Testis (tissue), 2 donors: Measurements from ENCODE around the gene AP1S2.

Experiments
- CTCF ChIP-seq, 3 experiments: fragments of 450-650 bp in 2 of 3; fragments of 200-600 bp in 1 of 3; sonication (generic) in 1 of 3; IDR thresholded peaks; one replicate each; pipeline ENCODE4 v1.5.1; 2016 to 2019; ENCODE audit warnings: antibody characterized with exemption in 3 of 3, mild to moderate bottlenecking in 2 of 3, moderate library complexity in 1 of 3
- POLR2A ChIP-seq: fragments of 450-650 bp; IDR thresholded peaks from one replicate; pipeline ENCODE4 v1.6.1; 2017; ENCODE audit warnings: antibody characterized with exemption, mild to moderate bottlenecking, moderate library complexity

- TF ChIP-seq CTCF (IDR thresholded peaks at IDR 0.05): no peak
- TF ChIP-seq POLR2A: no peak
These were observed 28.9 kb upstream of the AP1S2 start for GRCh38 chrX:15883540-15883863.
